HepG2 (cell line): ENCODE results near the gene GGA2. TPM values are rescaled to one million over a fixed set of nuclear protein-coding genes. Genes with fewer than 3 reads are reported as not detected.

Experiments
- BCL6 ChIP-seq: IDR thresholded peaks from 2 replicates; pipeline ENCODE4 v1.6.1; 2016; ENCODE audit warnings: missing genetic modification reagents, missing compliant biosample characterization
- IRF2 ChIP-seq: IDR thresholded peaks from 2 replicates; pipeline ENCODE4 v1.6.1; 2018; ENCODE audit warnings: missing genetic modification reagents, missing compliant biosample characterization
- MZF1 ChIP-seq: sonication (generic); formaldehyde crosslinking; IDR thresholded peaks from 2 replicates; pipeline ENCODE4 v1.8.1; 2023; ENCODE audit warnings: mild to moderate bottlenecking, missing genetic modification reagents, borderline replicate concordance
- RXRA ChIP-seq: sonication (generic); formaldehyde crosslinking; IDR thresholded peaks from 2 replicates; pipeline ENCODE4 v1.5.1; 2020; ENCODE audit warnings: missing genetic modification reagents
- SOX13 ChIP-seq, 3 experiments: fragments of 450-650 bp in 1 of 3; sonication (generic) in 1 of 3; formaldehyde crosslinking in 1 of 3; IDR thresholded peaks in 2 of 3; conservative IDR thresholded peaks in 1 of 3; 2 replicates each; pipeline versions ENCODE4 v1.5.0 to v1.6.1; 2016 to 2020; ENCODE audit warnings: antibody characterized with exemption in 1 of 3, mild to moderate bottlenecking in 1 of 3, missing compliant biosample characterization in 1 of 3, missing genetic modification reagents in 1 of 3, moderate library complexity in 1 of 3
- TBP ChIP-seq: sonication (generic); formaldehyde crosslinking; IDR thresholded peaks from 2 replicates; pipeline ENCODE4 v1.5.0; 2020; ENCODE audit warnings: missing genetic modification reagents
- THAP11 ChIP-seq: IDR thresholded peaks from 2 replicates; pipeline ENCODE4 v1.6.1; 2016; ENCODE audit warnings: missing biosample characterization, missing genetic modification reagents
- THAP9 ChIP-seq: sonication (generic); formaldehyde crosslinking; IDR thresholded peaks from 2 replicates; pipeline ENCODE4; 2020; ENCODE audit warnings: missing genetic modification reagents, mild to moderate bottlenecking, borderline replicate concordance
- ZEB1 ChIP-seq: IDR thresholded peaks from 2 replicates; pipeline ENCODE4 v1.6.1; 2012; ENCODE audit warnings: mild to moderate bottlenecking, low read depth, inconsistent platforms; ENCODE audit not compliant: insufficient replicate concordance
- ZFP90 ChIP-seq: sonication (generic); formaldehyde crosslinking; IDR thresholded peaks from 2 replicates; pipeline ENCODE4 v1.8.0; 2022; ENCODE audit warnings: missing genetic modification reagents, mild to moderate bottlenecking, inconsistent platforms, borderline replicate concordance
- ZNF121 ChIP-seq: sonication (generic); formaldehyde crosslinking; IDR thresholded peaks from 2 replicates; pipeline ENCODE4 v1.5.0; 2020; ENCODE audit warnings: mild to moderate bottlenecking, missing genetic modification reagents
- ZNF652 ChIP-seq: IDR thresholded peaks from 2 replicates; pipeline ENCODE4 v1.6.1; 2016; ENCODE audit warnings: low read depth, borderline replicate concordance
- ZNF737 ChIP-seq: sonication (generic); formaldehyde crosslinking; IDR thresholded peaks from 2 replicates; pipeline ENCODE4 v1.5.0; 2020; ENCODE audit warnings: missing genetic modification reagents, mild to moderate bottlenecking, borderline replicate concordance
- ZNF770 ChIP-seq: sonication (generic); formaldehyde crosslinking; IDR thresholded peaks from 2 replicates; pipeline ENCODE4 v1.5.0; 2020; ENCODE audit warnings: mild to moderate bottlenecking, missing genetic modification reagents
- ZNF776 ChIP-seq: sonication (generic); formaldehyde crosslinking; IDR thresholded peaks from 2 replicates; pipeline ENCODE4 v1.4.0; 2020; ENCODE audit warnings: mild to moderate bottlenecking, missing genetic modification reagents
- ZNF879 ChIP-seq: sonication (generic); formaldehyde crosslinking; IDR thresholded peaks from 2 replicates; pipeline ENCODE4 v1.8.1; 2023; ENCODE audit warnings: missing genetic modification reagents
- polyA plus RNA-seq, 8 experiments: library from polyadenylated mRNA; depleted of rRNA in 3 of 8; stranded (reverse) in 7 of 8; unstranded in 1 of 8; fragments of >200 nt; fragmentation: Illumina TruSeq in 4 of 8; extraction: Trizol in 4 of 8; gene quantifications; 2 replicates each; pipeline versions ENCODE4 v1.2.1 to v1.2.3, GENCODE V29; 2011 to 2016; ENCODE audit warnings: low read depth in 4 of 8, missing spikeins in 1 of 8, mixed read lengths in 1 of 8; ENCODE audit not compliant: insufficient read depth in 1 of 8
- total RNA-seq, 5 experiments: library from RNA; depleted of rRNA; stranded (reverse); fragments of >200 nt; fragmentation: Illumina TruSeq; extraction: Trizol; gene quantifications; 2 replicates each; pipeline ENCODE4 v1.2.3, GENCODE V29; 2016; ENCODE audit warnings: low read depth in 1 of 5
- TF ChIP-seq, protein P1 (sequence below): sonication (generic); formaldehyde crosslinking; IDR thresholded peaks from 2 replicates; pipeline ENCODE4 v1.8.0; 2022; ENCODE audit warnings: mild to moderate bottlenecking, missing genetic modification reagents; ENCODE audit not compliant: insufficient replicate concordance
- TF ChIP-seq, protein P2 (sequence below): sonication (generic); formaldehyde crosslinking; IDR thresholded peaks from 2 replicates; pipeline ENCODE4 v1.4.0; 2020; ENCODE audit warnings: missing genetic modification reagents

GGA2 gene
- total and polyA plus RNA-seq, 2 of the 13 experiments (the other 11 are each of a cell fraction or from before 2014, with no cell fraction given): 51.5 to 69.8 TPM

DNA sequence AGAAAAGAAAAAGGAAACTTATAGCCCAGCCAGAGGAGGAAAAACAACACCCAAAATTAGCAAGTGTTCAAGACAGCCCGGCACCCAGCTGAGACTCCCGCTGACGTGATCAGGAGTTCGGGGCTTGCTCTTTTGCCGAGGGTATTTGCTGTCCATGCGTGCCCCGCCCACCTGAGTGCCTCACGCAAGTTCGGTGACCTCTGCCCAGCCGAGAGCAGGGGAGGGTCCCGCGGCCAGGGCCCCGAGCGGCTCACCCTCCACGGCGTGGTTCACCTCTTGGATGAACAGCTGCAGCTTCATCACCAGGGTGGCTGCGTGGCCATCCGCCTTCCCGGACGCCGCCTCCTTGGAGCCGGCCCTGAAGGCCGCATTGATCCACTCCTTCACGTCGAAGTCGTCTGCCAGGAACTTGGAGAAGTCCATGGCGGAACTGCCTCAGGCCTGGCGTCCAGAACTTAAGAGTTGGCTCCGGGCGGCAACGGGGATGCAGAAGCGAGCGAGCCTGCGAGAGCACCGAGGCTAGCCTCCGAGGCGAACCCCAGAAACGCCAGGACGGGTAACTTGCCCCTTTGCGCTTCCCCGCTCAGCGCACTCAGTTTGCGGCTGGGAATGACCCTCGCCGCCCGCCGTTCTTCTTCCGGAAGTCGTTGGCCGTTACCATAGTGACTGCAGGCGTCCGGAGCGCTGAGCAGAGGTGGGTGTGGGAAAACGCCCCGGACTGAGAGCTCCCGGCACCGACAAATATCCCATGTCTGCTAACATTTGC is 57.5 kb downstream of the GGA2 start, which contains the start of gene COG7 (continued):
- TF ChIP-seq ZNF879: peak; percentile 87; the same call in 1 of the 2 replicates
- TF ChIP-seq ZEB1: peak; percentile 9
- TF ChIP-seq ZNF737 (CRISPR knock-in tag): peak; percentile 99
- TF ChIP-seq THAP11 (CRISPR knock-in tag): peak; percentile 92
- TF ChIP-seq IRF2 (CRISPR knock-in tag): peak; percentile 95
- TF ChIP-seq MZF1: no peak; the same call in 1 of the 2 replicates
- peak; percentile 70 for TF ChIP-seq ZNF776
- TF ChIP-seq, protein P1, sequence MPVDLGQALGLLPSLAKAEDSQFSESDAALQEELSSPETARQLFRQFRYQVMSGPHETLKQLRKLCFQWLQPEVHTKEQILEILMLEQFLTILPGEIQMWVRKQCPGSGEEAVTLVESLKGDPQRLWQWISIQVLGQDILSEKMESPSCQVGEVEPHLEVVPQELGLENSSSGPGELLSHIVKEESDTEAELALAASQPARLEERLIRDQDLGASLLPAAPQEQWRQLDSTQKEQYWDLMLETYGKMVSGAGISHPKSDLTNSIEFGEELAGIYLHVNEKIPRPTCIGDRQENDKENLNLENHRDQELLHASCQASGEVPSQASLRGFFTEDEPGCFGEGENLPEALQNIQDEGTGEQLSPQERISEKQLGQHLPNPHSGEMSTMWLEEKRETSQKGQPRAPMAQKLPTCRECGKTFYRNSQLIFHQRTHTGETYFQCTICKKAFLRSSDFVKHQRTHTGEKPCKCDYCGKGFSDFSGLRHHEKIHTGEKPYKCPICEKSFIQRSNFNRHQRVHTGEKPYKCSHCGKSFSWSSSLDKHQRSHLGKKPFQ: peak; percentile 83
- peak; percentile 68 for TF ChIP-seq BCL6
- TF ChIP-seq, protein P2, sequence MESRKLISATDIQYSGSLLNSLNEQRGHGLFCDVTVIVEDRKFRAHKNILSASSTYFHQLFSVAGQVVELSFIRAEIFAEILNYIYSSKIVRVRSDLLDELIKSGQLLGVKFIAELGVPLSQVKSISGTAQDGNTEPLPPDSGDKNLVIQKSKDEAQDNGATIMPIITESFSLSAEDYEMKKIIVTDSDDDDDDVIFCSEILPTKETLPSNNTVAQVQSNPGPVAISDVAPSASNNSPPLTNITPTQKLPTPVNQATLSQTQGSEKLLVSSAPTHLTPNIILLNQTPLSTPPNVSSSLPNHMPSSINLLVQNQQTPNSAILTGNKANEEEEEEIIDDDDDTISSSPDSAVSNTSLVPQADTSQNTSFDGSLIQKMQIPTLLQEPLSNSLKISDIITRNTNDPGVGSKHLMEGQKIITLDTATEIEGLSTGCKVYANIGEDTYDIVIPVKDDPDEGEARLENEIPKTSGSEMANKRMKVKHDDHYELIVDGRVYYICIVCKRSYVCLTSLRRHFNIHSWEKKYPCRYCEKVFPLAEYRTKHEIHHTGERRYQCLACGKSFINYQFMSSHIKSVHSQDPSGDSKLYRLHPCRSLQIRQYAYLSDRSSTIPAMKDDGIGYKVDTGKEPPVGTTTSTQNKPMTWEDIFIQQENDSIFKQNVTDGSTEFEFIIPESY (CRISPR knock-in tag): peak; percentile 23; the same call in 1 of the 2 replicates
- TF ChIP-seq ZFP90 (CRISPR knock-in tag): peak; percentile 95
- peak; percentile 70; the same call in 1 of the 2 replicates for TF ChIP-seq TBP (CRISPR knock-in tag)
- TF ChIP-seq SOX13 (IDR thresholded peaks at IDR 0.05): peak; percentile 64; the same call in 1 of the 2 replicates
- peak in 1 of 2 experiments; percentile 52; a peak in 1 of 4 replicates for TF ChIP-seq SOX13 (CRISPR knock-in tag; conservative IDR thresholded peaks at IDR 0.05 in 1 of 2, IDR thresholded peaks at IDR 0.05 in 1 of 2)
- peak; percentile 9; the same call in 1 of the 2 replicates for TF ChIP-seq ZNF652
- TF ChIP-seq ZNF121 (CRISPR knock-in tag): peak; percentile 84
- peak; percentile 96 for TF ChIP-seq THAP9 (CRISPR knock-in tag)
- peak; percentile 98 for TF ChIP-seq RXRA (CRISPR knock-in tag)
- peak; percentile 55; the same call in 1 of the 2 replicates for TF ChIP-seq ZNF770 (CRISPR knock-in tag)
